BLaER1 (cell line): ENCODE measurements around the gene CATSPERD.
"Not testable (repeated sequence)": the region's sequence is repeated elsewhere in the genome, so short reads cannot be mapped to it uniquely, and the experiment has no call there.

ENCODE experiments used
- H3K27ac ChIP-seq: shearing (Covaris generic); formaldehyde crosslinking; 2 replicates; pipeline ENCODE4 v1.8.1; 2022
- H3K27me3 ChIP-seq: shearing (Covaris generic); formaldehyde crosslinking; 2 replicates; pipeline ENCODE4 v1.8.1; 2022
- H3K36me3 ChIP-seq: shearing (Covaris generic); formaldehyde crosslinking; 2 replicates; pipeline ENCODE4 v1.8.1; 2022
- H3K4me1 ChIP-seq: shearing (Covaris generic); formaldehyde crosslinking; 2 replicates; pipeline ENCODE4 v1.8.1; 2022
- H3K4me2 ChIP-seq: shearing (Covaris generic); formaldehyde crosslinking; 2 replicates; pipeline ENCODE4 v1.8.1; 2022
- H3K4me3 ChIP-seq: shearing (Covaris generic); formaldehyde crosslinking; 2 replicates; pipeline ENCODE4 v1.8.1; 2022
- H3K9ac ChIP-seq: shearing (Covaris generic); formaldehyde crosslinking; 2 replicates; pipeline ENCODE4 v1.8.1; 2022
- H3K9me3 ChIP-seq: shearing (Covaris generic); formaldehyde crosslinking; 2 replicates; pipeline ENCODE4 v1.8.1; 2022
- H4K20me1 ChIP-seq: shearing (Covaris generic); formaldehyde crosslinking; 2 replicates; pipeline ENCODE4 v1.8.1; 2022
- Cebpa-rat ChIP-seq: shearing (Covaris generic); IDR thresholded peaks from 2 replicates; pipeline ENCODE4 v1.8.1; 2022

CATSPERD gene

DNA sequence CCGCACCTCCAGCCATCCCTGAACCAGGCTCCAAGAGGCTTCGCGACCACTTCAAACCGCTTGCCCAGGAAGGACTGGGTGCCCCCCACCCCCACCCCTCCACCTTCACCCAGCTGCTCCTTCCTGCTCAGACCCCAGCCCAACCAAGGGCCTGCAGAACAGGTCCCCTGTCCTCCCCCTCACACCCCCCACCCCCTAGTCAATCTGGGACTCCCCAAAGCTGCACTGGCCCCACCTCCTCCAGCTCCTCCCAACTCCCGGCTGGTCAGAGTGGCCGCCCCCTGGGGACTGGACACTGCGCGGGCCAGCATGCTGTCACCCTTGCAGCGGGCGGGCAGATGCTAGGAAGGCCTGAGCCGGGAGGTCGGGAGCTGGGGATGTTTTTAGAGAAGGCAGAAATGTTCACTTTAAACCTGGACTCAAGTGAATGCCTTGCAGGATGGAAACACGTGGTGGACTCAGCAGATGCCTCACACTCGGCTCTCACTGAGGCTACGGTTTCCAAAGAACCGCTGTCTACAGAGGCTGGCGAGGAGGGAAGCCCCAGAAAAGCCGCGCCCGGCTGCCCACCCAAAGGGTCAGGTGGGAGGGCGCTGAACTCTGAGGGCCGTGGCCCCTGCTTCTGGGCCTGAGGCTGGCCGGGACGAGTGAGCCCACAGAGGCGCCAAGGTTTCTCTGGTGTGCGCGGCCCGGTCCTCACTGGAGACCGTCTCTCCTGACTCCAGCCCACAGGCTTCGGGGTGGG is 22.4 kb upstream of the CATSPERD start:
- no peak for TF ChIP-seq Cebpa-rat
- H3K9ac ChIP-seq = no peak overlapping the region

DNA sequence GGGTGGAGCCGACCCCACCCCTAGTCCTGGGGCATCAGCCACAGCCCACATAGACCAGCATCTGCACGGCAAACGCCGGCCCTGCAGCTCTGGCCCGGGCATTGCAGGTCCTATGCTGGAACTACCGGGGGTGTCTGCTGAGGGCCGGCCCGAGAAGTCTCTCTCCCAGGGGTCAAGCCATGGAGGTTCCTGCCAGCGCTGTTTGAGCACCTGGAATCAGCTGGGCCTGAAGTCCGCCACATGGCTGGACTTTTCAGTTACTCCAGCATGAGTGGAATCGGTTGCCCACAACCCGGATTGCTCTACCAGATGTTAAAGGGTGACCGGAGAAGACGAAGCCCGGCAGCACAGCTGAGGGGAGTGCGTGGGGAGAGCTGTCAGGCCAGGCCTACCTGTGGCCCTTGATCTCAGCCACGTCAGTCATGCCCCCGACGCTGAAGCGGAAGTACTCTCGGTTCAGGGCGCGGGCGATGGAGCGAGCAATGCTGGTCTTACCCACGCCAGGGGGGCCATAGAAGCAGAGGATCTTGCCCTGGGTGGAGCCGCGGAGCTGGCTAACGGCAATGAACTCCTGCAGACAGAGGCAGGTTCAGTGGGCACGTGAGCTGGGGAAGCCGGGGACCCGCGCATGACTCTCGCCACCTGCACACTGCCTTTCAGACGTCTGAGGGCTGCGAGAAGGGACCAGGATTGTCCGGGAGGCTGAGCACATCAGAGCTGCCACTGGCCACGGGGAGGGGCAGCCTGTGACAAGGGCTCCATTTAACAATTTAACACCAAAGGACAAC is 21.6 kb upstream of the CATSPERD start:
- Histone ChIP-seq H3K4me3 (no peak overlapping the region), H3K4me2 (peak overlapping the region; percentile 61), H3K9me3 (peaks cover 6% of the 10 kb centered on the region; the same call in 1 of the 2 replicates), H3K27me3 (no peaks in the 10 kb centered on the region), H3K27ac (peak overlapping the region; percentile 57; the same call in 1 of the 2 replicates), H4K20me1 (peaks cover 82% of the 10 kb centered on the region), H3K36me3 (peaks cover 89% of the 10 kb centered on the region), H3K9ac (no peak overlapping the region), H3K4me1 (peaks cover 31% of the 10 kb centered on the region)
- TF ChIP-seq Cebpa-rat = no peak

More for the DNA sequence above, 22.4 kb upstream of the CATSPERD start:
- H3K36me3 ChIP-seq = peaks cover 89% of the 10 kb centered on the region
- H3K9me3 ChIP-seq = peaks cover under 1% of the 10 kb centered on the region; the same call in 1 of the 2 replicates
- H3K4me3 ChIP-seq = no peak overlapping the region
- H3K27me3 ChIP-seq = no peaks in the 10 kb centered on the region
- H3K4me2 ChIP-seq = peak overlapping the region; percentile 61
- no peak overlapping the region for H3K27ac ChIP-seq
- H3K4me1 ChIP-seq = peaks cover 31% of the 10 kb centered on the region
- H4K20me1 ChIP-seq = peaks cover 84% of the 10 kb centered on the region

DNA sequence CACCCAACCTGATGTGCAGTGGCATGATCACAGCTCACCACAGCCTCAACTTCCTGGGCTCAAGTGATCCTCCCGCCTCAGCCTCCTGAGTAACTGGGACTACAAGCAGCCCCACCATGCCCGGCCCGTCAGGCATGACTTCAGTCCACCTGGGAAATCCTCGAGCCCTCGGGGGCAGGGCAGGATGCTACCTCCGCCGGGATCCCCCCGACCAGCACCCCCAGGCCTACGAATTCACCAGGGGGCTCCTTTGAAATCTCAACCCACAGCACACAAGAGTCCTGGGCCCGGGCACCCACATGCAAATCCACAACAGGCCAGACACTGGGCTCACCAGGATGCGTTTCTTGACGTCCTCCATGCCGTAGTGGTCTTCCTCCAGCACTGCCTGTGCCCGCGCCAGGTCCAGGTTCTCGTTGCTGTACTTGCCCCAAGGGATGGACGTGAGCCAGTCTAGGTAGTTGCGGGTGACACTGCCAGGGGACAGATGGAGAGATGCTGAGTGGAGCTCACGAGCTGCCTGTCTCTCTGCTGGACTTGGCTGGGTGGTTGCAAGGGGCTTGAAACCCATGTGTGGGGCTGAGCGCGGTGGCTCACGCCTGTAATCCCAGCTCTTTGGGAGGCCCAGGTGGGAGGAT is 19.9 kb upstream of the CATSPERD start:
- H3K9me3 ChIP-seq = peaks cover 6% of the 10 kb centered on the region; the same call in 1 of the 2 replicates
- H4K20me1 ChIP-seq = peaks cover 82% of the 10 kb centered on the region
- TF ChIP-seq Cebpa-rat = no peak
- no peak overlapping the region for H3K27ac ChIP-seq
- no peak overlapping the region for H3K9ac ChIP-seq
- H3K4me3 ChIP-seq = no peak overlapping the region
- peaks cover 31% of the 10 kb centered on the region for H3K4me1 ChIP-seq
- peaks cover 89% of the 10 kb centered on the region for H3K36me3 ChIP-seq
- no peaks in the 10 kb centered on the region for H3K27me3 ChIP-seq
- no peak overlapping the region for H3K4me2 ChIP-seq

DNA sequence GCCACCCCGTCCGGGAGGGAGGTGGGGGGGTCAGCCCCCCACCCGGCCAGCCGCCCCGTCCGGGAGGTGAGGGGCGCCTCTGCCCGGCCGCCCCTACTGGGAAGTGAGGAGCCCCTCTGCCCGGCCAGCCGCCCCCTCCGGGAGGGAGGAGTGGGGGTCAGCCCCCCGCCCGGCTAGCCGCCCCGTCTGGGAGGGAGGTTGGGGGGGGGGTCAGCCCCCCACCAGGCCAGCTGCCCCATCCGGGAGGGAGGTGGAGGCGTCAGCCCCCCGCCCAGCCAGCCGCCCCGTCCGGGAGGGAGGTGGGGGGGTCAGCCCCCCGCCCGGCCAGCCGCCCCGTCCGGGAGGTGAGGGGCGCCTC is 18.4 kb upstream of the CATSPERD start:
- Histone ChIP-seq H4K20me1 (peaks cover 82% of the 10 kb centered on the region), H3K4me1 (peaks cover 31% of the 10 kb centered on the region), H3K36me3 (peaks cover 89% of the 10 kb centered on the region)
- H3K4me3 ChIP-seq, H3K4me2 ChIP-seq, H3K27me3 ChIP-seq, H3K9me3 ChIP-seq, H3K9ac ChIP-seq, H3K27ac ChIP-seq: not testable (repeated sequence)

DNA sequence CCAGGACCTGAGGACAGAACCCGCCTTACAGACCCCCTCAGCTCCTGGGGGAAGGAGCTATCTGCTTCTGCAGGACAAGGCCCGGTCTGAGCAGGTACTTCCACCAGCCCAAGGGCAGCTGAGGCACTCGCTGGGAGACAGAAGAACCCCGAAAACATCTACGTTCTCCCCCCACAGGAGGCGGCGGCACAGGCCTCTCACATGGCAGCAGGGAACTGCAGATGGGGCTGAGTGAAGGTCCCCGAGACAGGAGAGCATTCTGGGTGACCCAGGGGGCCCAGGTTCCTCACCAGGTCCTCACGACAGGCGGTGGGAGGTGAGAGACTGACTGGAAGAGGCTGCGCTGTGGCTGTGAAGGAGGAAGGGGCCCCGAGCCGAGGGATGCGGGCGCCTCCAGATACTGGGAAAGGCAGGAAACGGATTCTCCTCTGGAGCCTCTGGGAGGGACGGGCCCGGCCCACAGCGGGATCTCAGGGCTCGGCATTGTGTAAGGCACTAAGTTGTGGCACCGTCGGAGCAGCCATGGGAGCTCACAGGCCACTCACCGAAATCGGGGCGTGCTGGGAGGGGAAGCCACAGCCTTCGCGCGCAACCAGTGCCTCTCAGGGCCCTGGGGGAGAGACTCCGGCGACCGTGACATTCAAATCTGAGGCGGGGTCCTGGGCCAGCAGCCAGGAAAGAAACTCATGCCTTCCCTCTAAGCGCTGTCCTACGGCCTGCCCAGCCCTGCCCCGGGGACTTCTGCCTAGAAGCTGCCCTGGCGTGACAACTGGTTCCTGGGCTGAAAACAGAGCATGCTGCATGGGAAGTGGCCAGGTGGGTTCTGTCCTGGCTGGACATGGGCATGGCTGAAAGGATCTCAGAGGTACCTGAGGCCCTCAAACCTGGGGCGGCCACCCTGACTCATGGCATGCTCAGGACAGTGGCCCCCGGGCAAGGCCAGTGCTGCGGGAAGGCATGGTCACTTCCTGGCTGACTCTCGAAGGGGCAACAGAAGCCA is 16.3 kb upstream of the CATSPERD start:
- no peak for TF ChIP-seq Cebpa-rat
- peaks cover 19% of the 10 kb centered on the region for H3K4me1 ChIP-seq
- H3K4me2 ChIP-seq = no peak overlapping the region
- H3K9ac ChIP-seq = no peak overlapping the region
- peaks cover 73% of the 10 kb centered on the region for H4K20me1 ChIP-seq
- no peaks in the 10 kb centered on the region for H3K27me3 ChIP-seq
- peaks cover 6% of the 10 kb centered on the region; the same call in 1 of the 2 replicates for H3K9me3 ChIP-seq
- peaks cover 94% of the 10 kb centered on the region for H3K36me3 ChIP-seq
- no peak overlapping the region for H3K27ac ChIP-seq
- no peak overlapping the region for H3K4me3 ChIP-seq

DNA sequence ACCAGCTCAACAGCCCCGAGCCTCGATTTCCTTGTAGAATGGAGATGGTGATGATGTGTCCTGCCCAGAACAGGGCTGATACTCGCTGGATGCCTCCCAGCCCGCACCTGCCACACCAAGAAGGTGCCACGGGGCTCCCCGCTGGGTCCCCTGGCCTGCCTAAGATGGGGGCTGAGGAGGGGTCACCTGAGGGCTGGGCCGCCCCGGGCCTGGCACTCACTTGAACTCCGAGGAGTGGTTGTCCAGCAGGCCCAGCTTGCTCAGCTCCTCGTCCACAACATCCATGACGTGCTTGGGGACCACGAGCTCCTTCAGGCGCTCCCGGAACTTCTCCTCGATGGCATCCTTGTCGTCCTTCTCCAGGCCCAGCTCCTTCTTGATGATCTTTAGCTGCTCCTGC is 14.9 kb upstream of the CATSPERD start:
- no peak overlapping the region for H3K27ac ChIP-seq
- H3K4me1 ChIP-seq = peaks cover 5% of the 10 kb centered on the region; the same call in 1 of the 2 replicates
- peaks cover 94% of the 10 kb centered on the region for H3K36me3 ChIP-seq
- H3K27me3 ChIP-seq = no peaks in the 10 kb centered on the region
- H3K4me2 ChIP-seq = no peak overlapping the region
- H4K20me1 ChIP-seq = peaks cover 65% of the 10 kb centered on the region
- no peak overlapping the region for H3K4me3 ChIP-seq
- no peak overlapping the region for H3K9ac ChIP-seq
- H3K9me3 ChIP-seq = peaks cover 6% of the 10 kb centered on the region; the same call in 1 of the 2 replicates
- no peak for TF ChIP-seq Cebpa-rat

DNA sequence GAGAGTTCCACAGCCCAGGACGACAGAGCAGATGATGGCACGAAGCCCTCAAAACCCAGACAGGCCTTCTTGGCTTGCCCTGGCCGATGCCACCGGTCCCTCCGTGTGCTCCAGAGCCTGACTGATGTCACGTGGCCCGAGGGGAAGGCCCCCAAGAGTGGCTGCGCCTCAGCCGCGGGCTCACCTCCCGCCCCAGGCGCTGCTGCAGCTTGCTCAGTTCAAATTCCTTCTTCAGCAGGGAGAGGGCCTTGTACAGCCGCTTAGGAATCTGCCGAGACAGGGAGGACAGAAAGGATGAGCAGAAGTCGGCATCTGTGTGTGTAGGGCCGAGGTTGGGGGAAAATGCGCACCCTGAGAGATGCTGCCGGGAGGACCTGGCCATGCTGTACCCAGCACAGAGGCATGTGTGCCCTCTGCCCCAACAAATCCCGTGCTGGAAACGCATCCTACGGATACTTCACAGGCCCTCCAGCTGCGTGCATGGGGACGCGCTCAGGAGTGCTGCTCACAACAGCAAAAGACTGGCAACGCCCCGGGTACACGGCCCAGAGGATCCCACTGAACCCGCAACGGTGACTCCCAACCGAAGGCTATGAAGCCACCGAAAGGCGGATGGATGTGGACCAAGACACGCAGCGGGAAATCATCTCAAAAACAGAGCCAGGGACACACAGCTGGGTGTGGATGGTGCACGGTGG is 13.4 kb upstream of the CATSPERD start:
- H3K4me3 ChIP-seq = no peak overlapping the region
- no peak overlapping the region for H3K9ac ChIP-seq
- no peak overlapping the region for H3K4me2 ChIP-seq
- H3K27ac ChIP-seq = no peak overlapping the region
- H3K36me3 ChIP-seq = peaks cover 94% of the 10 kb centered on the region
- TF ChIP-seq Cebpa-rat = no peak
- no peaks in the 10 kb centered on the region for H3K27me3 ChIP-seq
- peaks cover 6% of the 10 kb centered on the region; the same call in 1 of the 2 replicates for H3K9me3 ChIP-seq
- H3K4me1 ChIP-seq = no peaks in the 10 kb centered on the region
- H4K20me1 ChIP-seq = peaks cover 71% of the 10 kb centered on the region
